Mammary epithelial cell (primary cell): Measurements from ENCODE around the gene RTP3.

ENCODE experiments used
- EZH2 ChIP-seq: IDR thresholded peaks from 2 replicates; pipeline ENCODE4 v1.6.1; 2012; ENCODE audit warnings: low read length, inconsistent platforms, borderline replicate concordance
- TF ChIP-seq, protein P1 (sequence below), 2 donors: IDR thresholded peaks in 1 of 2; conservative IDR thresholded peaks in 1 of 2; 2 replicates each; pipeline ENCODE4 v1.5.1; 2011 to 2012; ENCODE audit warnings: inconsistent platforms in 2 of 2, low read length in 2 of 2, mild to moderate bottlenecking in 2 of 2, control low read depth in 1 of 2, low read depth in 1 of 2; ENCODE audit not compliant: insufficient read depth in 1 of 2; ENCODE audit errors: extremely low read depth in 1 of 2

DNA sequence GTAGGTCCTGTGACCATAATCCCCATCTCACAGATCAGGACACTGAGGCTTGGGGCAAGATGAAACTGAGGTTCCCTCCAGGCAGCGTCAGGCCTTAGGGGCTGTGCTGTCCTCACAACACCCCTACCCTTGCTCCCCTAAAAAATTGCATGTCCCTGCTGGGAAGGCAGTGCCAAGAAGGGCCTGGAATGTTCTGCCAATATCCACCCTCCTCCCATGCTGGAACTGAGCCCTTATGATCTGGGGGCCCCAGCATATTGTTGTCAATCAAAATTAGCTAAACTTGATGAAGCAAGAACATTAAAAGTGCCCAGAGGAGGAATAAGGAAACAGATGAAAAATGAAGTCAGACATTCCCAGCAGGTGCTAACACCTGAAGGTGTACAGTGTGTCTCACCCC lies 13.4 kb upstream of the RTP3 start:
- no peak for TF ChIP-seq EZH2
- TF ChIP-seq, protein P1, sequence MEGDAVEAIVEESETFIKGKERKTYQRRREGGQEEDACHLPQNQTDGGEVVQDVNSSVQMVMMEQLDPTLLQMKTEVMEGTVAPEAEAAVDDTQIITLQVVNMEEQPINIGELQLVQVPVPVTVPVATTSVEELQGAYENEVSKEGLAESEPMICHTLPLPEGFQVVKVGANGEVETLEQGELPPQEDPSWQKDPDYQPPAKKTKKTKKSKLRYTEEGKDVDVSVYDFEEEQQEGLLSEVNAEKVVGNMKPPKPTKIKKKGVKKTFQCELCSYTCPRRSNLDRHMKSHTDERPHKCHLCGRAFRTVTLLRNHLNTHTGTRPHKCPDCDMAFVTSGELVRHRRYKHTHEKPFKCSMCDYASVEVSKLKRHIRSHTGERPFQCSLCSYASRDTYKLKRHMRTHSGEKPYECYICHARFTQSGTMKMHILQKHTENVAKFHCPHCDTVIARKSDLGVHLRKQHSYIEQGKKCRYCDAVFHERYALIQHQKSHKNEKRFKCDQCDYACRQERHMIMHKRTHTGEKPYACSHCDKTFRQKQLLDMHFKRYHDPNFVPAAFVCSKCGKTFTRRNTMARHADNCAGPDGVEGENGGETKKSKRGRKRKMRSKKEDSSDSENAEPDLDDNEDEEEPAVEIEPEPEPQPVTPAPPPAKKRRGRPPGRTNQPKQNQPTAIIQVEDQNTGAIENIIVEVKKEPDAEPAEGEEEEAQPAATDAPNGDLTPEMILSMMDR (conservative IDR thresholded peaks at IDR 0.05 in 1 of 2, IDR thresholded peaks at IDR 0.05 in 1 of 2; ENCODE audit: extremely low read depth in 1 of 2, insufficient read depth in 1 of 2, low read depth in 1 of 2, low read length in 2 of 2) = no peak
